ENCODE measurements around the gene FSTL5. TPM values are rescaled to one million over a fixed set of nuclear protein-coding genes. Genes with fewer than 3 reads are reported as not detected.

The FSTL5 gene
- total RNA-seq, 1 experiment from 2014 or later, result 0.55 TPM

DNA sequence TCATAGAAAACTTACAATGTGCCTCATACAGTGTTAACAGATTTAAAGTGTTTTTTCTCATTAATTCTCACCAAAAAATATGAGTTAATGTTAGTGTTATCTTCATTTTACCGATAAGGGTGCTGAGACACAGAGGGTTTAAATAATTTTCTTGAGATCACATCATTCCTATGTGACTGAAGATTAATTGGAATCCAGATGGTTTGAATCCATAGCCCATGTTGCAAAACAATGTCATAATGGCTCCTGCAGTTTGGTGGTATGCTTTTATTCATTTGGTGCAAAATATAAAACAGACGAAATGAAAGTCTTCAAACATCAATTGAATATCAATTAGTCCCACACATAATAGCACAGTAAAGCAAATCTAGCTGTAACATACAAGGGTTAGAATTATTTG lies 512.2 kb downstream of the FSTL5 start:
- CTCF ChIA-PET, result no interaction called here
- Mint-ChIP-seq H3K9me3 (peaks cover 5% of the 10 kb centered on the region), H3K27ac (no peak overlapping the region), H3K4me1 (no peaks in the 10 kb centered on the region), H3K27me3 (ENCODE audit: low read depth) (no peaks in the 10 kb centered on the region), H3K4me3 (no peak overlapping the region), H3K36me3 (no peaks in the 10 kb centered on the region)
- no peak for TF ChIP-seq OVOL2 (CRISPR knock-in tag; IDR thresholded peaks at IDR 0.05; ENCODE audit: borderline replicate concordance)
- TF ChIP-seq TEAD4 (CRISPR knock-in tag; IDR thresholded peaks at IDR 0.05), result no peak
- TF ChIP-seq ZNF512 (CRISPR knock-in tag; IDR thresholded peaks at IDR 0.05; ENCODE audit: borderline replicate concordance), result no peak
- TF ChIP-seq, protein P1, sequence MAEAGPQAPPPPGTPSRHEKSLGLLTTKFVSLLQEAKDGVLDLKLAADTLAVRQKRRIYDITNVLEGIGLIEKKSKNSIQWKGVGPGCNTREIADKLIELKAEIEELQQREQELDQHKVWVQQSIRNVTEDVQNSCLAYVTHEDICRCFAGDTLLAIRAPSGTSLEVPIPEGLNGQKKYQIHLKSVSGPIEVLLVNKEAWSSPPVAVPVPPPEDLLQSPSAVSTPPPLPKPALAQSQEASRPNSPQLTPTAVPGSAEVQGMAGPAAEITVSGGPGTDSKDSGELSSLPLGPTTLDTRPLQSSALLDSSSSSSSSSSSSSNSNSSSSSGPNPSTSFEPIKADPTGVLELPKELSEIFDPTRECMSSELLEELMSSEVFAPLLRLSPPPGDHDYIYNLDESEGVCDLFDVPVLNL (CRISPR knock-in tag; IDR thresholded peaks at IDR 0.05; ENCODE audit: borderline replicate concordance, low read depth), result no peak
- TF ChIP-seq MXD4 (CRISPR knock-in tag; IDR thresholded peaks at IDR 0.05; ENCODE audit: borderline replicate concordance), result no peak
- TF ChIP-seq NR1H2 (CRISPR knock-in tag; IDR thresholded peaks at IDR 0.05), result no peak
- no peak for TF ChIP-seq JAZF1 (CRISPR knock-in tag; IDR thresholded peaks at IDR 0.05)
- ATAC-seq (no peak), DNase-seq (ENCODE audit: low spot score) (no peak)
- POLR2A ChIA-PET, result no interaction called here

DNA sequence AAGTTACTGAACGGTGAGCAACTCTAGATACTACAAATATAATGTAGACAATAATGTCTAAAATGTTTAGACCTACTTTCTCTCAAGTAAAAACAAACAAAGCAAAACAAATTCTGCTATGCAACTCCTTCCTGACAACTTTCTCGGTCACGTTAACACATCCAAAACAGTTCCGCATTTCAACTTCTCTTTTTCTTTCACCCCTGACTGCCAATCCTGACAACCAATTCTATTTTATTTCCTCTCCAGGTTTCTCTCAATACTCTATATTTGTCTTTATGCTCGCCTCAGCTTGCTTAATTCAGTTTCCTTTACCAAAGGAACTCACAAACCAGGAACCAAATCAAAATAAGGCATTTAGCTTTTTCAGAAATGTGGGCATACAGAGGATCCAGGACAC lies 513.0 kb downstream of the FSTL5 start:
- H3K27me3 Mint-ChIP-seq (ENCODE audit: low read depth), result no peaks in the 10 kb centered on the region
- no peak overlapping the region for H3K4me3 Mint-ChIP-seq
- POLR2A ChIA-PET, result interaction anchor here (0.6 kb wide), 1 partner anchor 35 kb away, joined by 3 read pairs; no protein-coding TSS in a partner anchor
- ATAC-seq (no peak), DNase-seq (ENCODE audit: low spot score) (no peak)
- H3K4me1 Mint-ChIP-seq, result no peaks in the 10 kb centered on the region
- H3K9me3 Mint-ChIP-seq, result peaks cover 5% of the 10 kb centered on the region
- no peaks in the 10 kb centered on the region for H3K36me3 Mint-ChIP-seq
- CTCF ChIA-PET, result interaction anchor here (0.7 kb wide), 1 partner anchor 1016 kb away, joined by 3 read pairs; no protein-coding TSS in a partner anchor
- no peak for TF ChIP-seq ZNF263 (CRISPR knock-in tag; IDR thresholded peaks at IDR 0.05; ENCODE audit: low read depth)
- TF ChIP-seq ARID4B (CRISPR knock-in tag; IDR thresholded peaks at IDR 0.05; ENCODE audit: borderline replicate concordance), result no peak
- TF ChIP-seq PRDM15 (CRISPR knock-in tag; IDR thresholded peaks at IDR 0.05), result no peak
- TF ChIP-seq NR1H2 (CRISPR knock-in tag; IDR thresholded peaks at IDR 0.05), result no peak
- no peak for TF ChIP-seq ERG (CRISPR knock-in tag; IDR thresholded peaks at IDR 0.05)
- TF ChIP-seq, protein P2, sequence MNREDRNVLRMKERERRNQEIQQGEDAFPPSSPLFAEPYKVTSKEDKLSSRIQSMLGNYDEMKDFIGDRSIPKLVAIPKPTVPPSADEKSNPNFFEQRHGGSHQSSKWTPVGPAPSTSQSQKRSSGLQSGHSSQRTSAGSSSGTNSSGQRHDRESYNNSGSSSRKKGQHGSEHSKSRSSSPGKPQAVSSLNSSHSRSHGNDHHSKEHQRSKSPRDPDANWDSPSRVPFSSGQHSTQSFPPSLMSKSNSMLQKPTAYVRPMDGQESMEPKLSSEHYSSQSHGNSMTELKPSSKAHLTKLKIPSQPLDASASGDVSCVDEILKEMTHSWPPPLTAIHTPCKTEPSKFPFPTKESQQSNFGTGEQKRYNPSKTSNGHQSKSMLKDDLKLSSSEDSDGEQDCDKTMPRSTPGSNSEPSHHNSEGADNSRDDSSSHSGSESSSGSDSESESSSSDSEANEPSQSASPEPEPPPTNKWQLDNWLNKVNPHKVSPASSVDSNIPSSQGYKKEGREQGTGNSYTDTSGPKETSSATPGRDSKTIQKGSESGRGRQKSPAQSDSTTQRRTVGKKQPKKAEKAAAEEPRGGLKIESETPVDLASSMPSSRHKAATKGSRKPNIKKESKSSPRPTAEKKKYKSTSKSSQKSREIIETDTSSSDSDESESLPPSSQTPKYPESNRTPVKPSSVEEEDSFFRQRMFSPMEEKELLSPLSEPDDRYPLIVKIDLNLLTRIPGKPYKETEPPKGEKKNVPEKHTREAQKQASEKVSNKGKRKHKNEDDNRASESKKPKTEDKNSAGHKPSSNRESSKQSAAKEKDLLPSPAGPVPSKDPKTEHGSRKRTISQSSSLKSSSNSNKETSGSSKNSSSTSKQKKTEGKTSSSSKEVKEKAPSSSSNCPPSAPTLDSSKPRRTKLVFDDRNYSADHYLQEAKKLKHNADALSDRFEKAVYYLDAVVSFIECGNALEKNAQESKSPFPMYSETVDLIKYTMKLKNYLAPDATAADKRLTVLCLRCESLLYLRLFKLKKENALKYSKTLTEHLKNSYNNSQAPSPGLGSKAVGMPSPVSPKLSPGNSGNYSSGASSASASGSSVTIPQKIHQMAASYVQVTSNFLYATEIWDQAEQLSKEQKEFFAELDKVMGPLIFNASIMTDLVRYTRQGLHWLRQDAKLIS (CRISPR knock-in tag; IDR thresholded peaks at IDR 0.05; ENCODE audit: borderline replicate concordance), result no peak
- TF ChIP-seq FOXK1 (CRISPR knock-in tag; IDR thresholded peaks at IDR 0.05), result no peak
- TF ChIP-seq JUN (CRISPR knock-in tag; IDR thresholded peaks at IDR 0.05), result no peak
- no peak for TF ChIP-seq OVOL2 (CRISPR knock-in tag; IDR thresholded peaks at IDR 0.05; ENCODE audit: borderline replicate concordance)
- TF ChIP-seq SMAD3 (CRISPR knock-in tag; IDR thresholded peaks at IDR 0.05; ENCODE audit: borderline replicate concordance), result no peak
- TF ChIP-seq FOXP1 (CRISPR knock-in tag; IDR thresholded peaks at IDR 0.05; ENCODE audit: borderline replicate concordance), result no peak
- H3K27ac Mint-ChIP-seq, result no peak overlapping the region
